Islet precursor cell (in vitro differentiated cells): ENCODE data around the gene AKIRIN2.
A peak's percentile ranks its signal among the peaks of the same experiment; 100 is the strongest.
"Not testable (repeated sequence)": the region's sequence is repeated elsewhere in the genome, so short reads cannot be mapped to it uniquely, and the experiment has no call there.

Experiments
- DNase-seq: peaks from one replicate; pipeline ENCODE4 v3.0.0-alpha.2; 2018

AKIRIN2 gene

GRCh38 chr6:87716928-87717614 is 15.0 kb upstream of the AKIRIN2 start:
- no peak for DNase-seq

- no peak for DNase-seq
These were observed 12.2 kb upstream of the AKIRIN2 start for GRCh38 chr6:87714093-87714842.

- not testable (repeated sequence) for DNase-seq
These were observed 10.7 kb upstream of the AKIRIN2 start for GRCh38 chr6:87712713-87713112.

- DNase-seq, result no peak
These were observed 8.1 kb upstream of the AKIRIN2 start for GRCh38 chr6:87710090-87710489.

DNA sequence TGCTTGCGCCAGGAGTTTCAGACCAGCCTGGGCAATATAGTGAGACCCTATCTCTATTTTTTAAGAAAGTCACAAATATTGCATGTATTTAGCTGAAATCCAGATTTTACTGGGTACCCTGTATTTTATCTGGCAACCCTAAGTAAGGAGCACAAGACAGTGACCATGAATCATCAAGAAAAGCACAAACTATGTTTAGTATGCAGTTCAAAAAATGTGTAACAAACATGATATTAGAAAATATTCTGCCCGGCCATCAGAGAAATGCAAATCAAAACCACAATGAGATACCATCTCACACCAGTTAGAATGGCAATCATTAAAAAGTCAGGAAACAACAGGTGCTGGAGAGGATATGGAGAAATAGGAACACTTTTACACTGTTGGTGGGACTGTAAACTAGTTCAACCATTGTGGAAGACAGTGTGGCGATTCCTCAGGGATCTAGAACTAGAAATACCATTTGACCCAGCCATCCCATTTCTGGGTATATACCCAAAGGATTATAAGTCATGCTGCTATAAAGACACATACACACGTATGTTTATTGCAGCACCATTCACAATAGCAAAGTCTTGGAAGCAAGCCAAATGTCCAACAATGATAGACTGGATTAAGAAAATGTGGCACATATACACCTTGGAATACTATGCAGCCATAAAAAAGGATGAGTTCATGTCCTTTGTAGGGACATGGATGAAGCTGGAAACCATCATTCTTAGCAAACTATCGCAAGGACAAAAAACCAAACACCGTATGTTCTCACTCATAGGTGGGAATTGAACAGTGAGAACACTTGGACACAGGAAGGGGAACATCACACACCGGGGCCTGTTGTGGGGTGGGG is 6.8 kb upstream of the AKIRIN2 start:
- not testable (repeated sequence) for DNase-seq

- no peak for DNase-seq
These were observed 4.3 kb upstream of the AKIRIN2 start for GRCh38 chr6:87706187-87706966.

- no peak for DNase-seq
These were observed 3.1 kb upstream of the AKIRIN2 start for GRCh38 chr6:87705070-87705691.

DNA sequence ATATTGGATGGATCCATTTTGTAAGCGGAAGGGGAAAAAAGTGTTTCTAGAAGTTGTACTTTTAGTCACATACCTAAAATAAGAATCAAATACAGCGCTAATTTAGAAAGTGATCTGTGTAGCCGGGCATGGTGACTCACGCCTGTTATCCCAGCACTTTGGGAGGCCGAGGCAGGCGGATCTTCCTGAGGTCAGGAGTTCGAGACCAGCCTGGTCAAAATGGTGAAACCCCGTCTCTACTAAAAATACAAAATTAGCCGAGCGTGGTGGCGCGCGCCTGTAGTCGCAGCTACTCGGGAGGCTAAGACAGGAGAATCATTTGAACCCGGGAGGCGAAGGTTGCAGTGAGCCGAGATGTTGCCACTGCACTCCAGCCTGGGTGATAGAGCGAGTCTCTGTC is 1.0 kb upstream of the AKIRIN2 start:
- not testable (repeated sequence) for DNase-seq

DNA sequence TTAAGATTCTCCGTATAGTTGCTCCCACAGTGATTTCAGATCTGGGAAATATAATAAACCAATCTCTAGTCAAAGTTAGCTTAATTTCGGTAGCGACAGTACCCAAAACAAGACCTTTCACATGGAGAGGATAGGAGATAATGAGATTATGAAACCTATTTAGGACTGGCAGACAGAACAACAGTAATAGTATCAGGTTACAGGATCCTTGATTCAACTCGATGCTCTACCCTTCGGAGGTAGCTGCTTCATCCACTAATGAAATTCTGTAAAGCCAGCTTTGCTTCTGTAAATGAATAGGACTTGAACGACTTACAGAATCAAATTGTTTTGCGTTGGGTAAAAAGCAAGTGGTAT is 534 bp upstream of the AKIRIN2 start:
- no peak for DNase-seq

GRCh38 chr6:87701344-87701675 is 723 bp downstream of the AKIRIN2 start:
- peak; percentile 55 for DNase-seq

DNA sequence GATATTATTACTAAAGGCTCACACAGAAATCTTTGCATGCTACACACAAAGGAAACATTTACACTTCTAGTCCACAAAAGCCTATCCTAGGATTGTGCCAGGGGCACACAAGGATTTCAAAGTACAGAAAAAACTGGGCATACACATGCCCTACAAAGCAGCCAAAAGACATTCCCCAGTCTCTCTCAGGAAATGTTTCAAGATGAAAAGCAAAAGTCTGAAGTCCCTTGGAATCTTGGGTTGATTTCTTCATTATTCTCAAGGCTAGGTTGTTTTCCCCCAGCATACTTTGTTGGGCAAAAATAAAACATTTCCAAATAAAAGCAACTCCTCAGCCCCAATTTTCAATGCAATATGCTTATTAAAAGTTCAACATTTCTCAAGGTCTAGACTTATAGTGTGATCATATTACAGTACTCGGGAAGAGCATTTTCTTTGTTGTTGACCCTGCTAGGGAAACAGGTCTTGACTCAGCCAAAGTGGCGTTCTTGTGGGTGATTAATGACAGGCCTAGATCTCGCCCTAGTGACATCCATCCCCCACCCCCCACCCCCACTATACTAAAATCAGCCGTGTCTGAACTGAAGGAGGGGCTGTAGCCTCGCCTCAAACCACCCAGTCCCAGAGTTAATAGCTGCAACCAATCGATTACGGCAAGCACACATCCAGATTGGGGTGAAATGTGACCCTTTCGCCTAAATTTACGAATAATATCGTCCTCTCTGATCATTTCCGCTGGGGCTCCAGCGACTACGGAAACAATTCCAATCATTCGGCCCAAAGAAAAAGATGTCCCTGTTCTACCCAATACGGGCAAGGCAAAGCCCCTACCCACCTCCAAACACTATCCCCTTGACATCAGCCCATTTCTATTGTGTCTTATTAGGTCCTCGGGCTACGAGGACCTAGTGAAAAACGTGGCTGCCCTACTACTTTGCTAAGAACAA is 1.4 kb downstream of the AKIRIN2 start:
- peak; percentile 81 for DNase-seq

- no peak for DNase-seq
These were observed 2.5 kb downstream of the AKIRIN2 start for GRCh38 chr6:87699576-87699975.

- no peak for DNase-seq
These were observed 3.5 kb downstream of the AKIRIN2 start for GRCh38 chr6:87698547-87699006.

DNA sequence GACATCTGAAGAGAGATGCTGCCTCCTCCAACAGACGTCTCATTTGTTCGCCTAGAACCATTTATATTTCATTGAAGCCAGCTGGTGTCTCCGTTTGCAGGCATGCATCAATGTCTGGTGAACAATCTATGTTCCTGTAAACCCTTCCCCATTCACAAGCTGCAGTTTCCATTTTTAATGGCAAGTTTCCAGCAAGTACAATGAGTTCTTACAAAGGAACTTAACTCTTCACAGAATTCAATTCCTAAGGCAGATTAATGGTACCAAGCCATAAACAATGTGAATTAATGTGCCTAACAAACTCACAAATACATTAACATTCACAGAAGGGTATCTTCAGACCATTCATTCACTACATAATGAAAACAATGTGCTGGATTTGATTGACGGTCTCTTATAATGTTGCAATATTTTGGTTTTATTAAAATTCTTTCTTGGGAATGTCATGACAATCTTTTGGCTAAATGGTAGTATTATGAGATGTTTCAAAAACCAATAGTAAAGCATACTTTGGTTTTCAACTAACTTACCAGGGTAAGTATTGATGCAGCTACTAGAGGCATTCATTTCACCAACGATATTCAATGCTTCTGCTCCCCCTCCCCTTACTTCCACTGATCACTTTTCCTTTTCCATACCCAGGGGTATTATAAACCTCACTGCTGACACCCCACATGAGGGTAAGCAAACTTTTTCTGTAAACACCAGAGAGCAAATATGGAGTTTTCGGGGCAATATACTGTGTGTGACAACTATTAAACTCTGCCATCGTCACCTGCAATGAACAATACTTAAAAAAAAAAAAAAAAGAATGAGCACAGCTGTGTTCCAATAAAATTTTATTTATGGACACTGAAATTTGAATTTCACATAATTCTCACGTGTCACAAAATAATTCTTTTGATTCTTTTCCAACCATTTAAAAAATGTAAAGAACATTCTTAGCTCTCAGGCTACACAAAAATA is 4.2 kb downstream of the AKIRIN2 start:
- DNase-seq, result no peak

DNA sequence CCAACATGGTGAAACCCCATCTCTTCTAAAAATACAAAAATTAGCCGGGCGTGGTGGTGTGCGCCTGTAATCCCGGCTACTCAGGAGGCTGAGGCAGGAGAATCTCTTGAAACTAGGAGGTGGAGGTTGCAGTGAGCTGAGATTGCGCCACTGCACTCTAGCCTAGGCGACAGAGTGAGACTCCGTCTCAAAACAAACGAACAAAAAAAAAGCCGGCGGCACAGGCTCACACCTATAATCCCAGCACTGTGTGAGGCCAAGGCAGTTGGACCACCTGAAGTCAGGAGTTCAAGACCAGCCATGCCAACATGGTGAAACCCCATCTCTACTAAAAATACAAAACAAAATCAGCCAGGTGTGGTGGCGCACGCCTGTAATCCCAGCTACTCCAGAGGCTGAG is 5.2 kb downstream of the AKIRIN2 start:
- DNase-seq, result not testable (repeated sequence)

DNA sequence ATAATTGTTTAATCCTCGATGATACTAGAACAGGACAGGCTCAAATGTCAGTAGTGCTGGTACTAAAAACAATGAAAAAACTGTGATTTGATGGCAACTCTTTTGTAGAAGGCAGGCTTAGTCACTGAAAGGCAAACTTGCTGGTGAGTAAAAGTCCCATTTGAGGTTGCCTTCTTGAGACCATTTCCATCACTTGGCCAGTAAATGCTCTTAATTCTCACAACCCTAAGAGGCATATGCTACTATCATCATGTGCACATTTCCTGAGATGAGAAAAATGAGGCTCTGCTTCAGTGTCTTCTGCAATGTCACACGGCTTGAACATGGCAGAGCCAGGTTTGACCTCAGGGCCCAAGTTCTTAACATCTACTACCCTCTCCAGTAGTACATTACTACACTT is 9.9 kb downstream of the AKIRIN2 start:
- DNase-seq, result no peak

GRCh38 chr6:87690441-87690840 is 11.6 kb downstream of the AKIRIN2 start:
- no peak for DNase-seq

DNA sequence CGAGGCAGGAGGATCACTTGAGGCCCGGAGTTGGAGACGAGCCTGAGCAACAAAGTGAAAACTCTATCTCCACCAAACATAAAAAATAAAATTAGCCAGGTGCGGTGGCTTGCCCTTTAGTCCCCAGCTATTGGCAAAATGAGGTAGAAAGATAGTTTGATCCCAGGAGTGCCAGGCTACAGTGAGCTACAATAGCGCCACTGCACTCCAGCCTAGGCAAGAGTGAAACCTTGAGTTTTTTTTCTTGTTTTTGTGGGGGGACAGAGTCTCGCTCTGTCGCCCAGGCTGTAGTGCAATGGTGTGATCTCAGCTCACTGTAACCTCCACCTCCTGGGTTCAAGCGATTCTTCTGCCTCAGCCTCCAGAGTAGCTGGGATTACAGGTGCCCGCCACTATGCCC is 14.1 kb downstream of the AKIRIN2 start:
- not testable (repeated sequence) for DNase-seq

DNA sequence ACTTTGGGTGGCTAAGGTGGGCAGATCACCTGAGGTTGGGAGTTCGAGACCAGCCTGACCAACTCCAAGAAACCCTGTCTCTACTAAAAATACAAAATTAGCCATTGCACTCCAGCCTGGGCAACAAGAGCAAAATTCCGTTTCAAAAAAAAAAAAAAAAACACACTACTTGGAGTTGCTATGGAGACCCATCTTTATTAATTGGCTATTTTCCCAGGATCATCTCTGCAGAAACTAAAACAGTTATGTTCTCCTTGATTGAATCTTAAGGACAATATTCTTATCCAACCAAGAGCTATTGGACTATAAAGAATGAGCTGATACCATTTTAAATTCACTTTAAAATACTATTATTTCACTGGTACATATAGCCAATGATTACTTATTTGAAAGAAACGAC is 14.7 kb downstream of the AKIRIN2 start:
- no peak for DNase-seq

GRCh38 chr6:87686636-87687205 is 15.3 kb downstream of the AKIRIN2 start:
- DNase-seq, result not testable (repeated sequence)
